ENCODE data around the gene AMDHD2.
"Not testable (repeated sequence)": the region's sequence is repeated elsewhere in the genome, so short reads cannot be mapped to it uniquely, and the experiment has no call there.

DNA sequence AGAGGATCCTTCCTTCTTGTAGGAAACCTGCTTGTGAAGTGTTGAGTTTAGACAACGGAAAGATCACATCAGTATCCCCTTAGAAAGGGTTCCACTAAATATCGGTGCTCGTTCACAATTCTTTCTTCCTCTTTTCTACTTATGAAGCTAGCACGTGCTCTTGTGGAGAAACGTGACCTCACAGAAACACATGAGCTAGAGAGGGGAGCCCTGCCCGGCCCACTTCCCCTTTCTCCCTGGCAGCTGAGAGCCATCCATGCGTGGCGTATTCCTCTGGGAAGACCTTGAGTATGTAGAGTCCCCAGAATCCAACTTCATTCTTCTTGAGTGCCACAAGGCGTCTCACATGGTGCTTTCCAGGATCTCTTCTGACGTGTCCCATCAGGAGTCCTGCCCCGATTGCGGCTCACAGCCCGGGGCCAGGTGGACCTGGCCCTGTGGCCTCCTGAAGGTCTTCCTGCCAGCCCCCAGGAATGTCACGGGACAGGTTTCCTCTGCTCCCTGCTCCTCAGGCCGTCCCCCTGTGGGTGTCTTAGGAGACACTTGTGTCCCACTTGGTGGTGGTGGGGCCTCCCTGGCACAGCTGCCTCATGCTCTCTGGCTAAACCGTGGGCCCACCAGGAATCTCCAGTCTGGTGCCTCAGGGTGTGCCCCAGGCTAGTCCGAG, 40.1 kb downstream of the AMDHD2 start:
- TF ChIP-seq POLR2A (IDR thresholded peaks at IDR 0.05): not testable (repeated sequence)
- TF ChIP-seq, protein P1, sequence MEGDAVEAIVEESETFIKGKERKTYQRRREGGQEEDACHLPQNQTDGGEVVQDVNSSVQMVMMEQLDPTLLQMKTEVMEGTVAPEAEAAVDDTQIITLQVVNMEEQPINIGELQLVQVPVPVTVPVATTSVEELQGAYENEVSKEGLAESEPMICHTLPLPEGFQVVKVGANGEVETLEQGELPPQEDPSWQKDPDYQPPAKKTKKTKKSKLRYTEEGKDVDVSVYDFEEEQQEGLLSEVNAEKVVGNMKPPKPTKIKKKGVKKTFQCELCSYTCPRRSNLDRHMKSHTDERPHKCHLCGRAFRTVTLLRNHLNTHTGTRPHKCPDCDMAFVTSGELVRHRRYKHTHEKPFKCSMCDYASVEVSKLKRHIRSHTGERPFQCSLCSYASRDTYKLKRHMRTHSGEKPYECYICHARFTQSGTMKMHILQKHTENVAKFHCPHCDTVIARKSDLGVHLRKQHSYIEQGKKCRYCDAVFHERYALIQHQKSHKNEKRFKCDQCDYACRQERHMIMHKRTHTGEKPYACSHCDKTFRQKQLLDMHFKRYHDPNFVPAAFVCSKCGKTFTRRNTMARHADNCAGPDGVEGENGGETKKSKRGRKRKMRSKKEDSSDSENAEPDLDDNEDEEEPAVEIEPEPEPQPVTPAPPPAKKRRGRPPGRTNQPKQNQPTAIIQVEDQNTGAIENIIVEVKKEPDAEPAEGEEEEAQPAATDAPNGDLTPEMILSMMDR (IDR thresholded peaks at IDR 0.05): not testable (repeated sequence)
